Astrocyte of the cerebellum (primary cell): ENCODE data around the gene PDE1C.
A peak's percentile ranks its signal among the peaks of the same experiment; 100 is the strongest.

Experiments
- DNase-seq: peaks from one replicate; pipeline ENCODE4 v3.0.0-alpha.2; 2011; ENCODE audit warnings: low read depth
- H3K4me3 ChIP-seq: 2 replicates; pipeline ENCODE4 v1.5.1; 2011; ENCODE audit warnings: mild to moderate bottlenecking, low read depth, low read length, moderate library complexity
- CTCF ChIP-seq: IDR thresholded peaks from 2 replicates; pipeline ENCODE4 v1.5.1; 2012; ENCODE audit warnings: low read length, low read depth, moderate library complexity, mild to moderate bottlenecking; ENCODE audit errors: missing control alignments
- in situ Hi-C: cut with HindIII; loops from 2 replicates; pipeline ENCODE4 v1.10.0; 2017; ENCODE audit warnings: low sequenced_read_pairs

The PDE1C gene

GRCh38 chr7:31939076-31939475 lies 131.1 kb downstream of the PDE1C start:
- TF ChIP-seq CTCF, result no peak
- DNase-seq, result no peak
- in situ Hi-C loops, result no loop called here
- H3K4me3 ChIP-seq, result no peak overlapping the region

- no peak overlapping the region for H3K4me3 ChIP-seq
- in situ Hi-C loops, result no loop called here
- no peak for DNase-seq
- TF ChIP-seq CTCF, result peak; percentile 29
Measured at GRCh38 chr7:31938650-31939049, 131.6 kb downstream of the PDE1C start.

- TF ChIP-seq CTCF, result no peak
- in situ Hi-C loops, result no loop called here
Measured at GRCh38 chr7:31937982-31938381, 132.2 kb downstream of the PDE1C start.

GRCh38 chr7:31935124-31936054 lies 134.8 kb downstream of the PDE1C start:
- no peak for TF ChIP-seq CTCF
- peak; percentile 16 for DNase-seq
- H3K4me3 ChIP-seq, result no peak overlapping the region
- in situ Hi-C loops, result no loop called here

More at GRCh38 chr7:31937982-31938381, 132.2 kb downstream of the PDE1C start:
- no peak overlapping the region for H3K4me3 ChIP-seq
- DNase-seq, result no peak

GRCh38 chr7:31934551-31934950 lies 135.7 kb downstream of the PDE1C start:
- TF ChIP-seq CTCF, result no peak
- no peak for DNase-seq
- no peak overlapping the region for H3K4me3 ChIP-seq
- in situ Hi-C loops, result no loop called here

- no peak for DNase-seq
- no peak for TF ChIP-seq CTCF
- H3K4me3 ChIP-seq, result no peak overlapping the region
- in situ Hi-C loops, result no loop called here
Measured at GRCh38 chr7:31933481-31933880, 136.7 kb downstream of the PDE1C start.
